H9 (cell line): ENCODE results near the gene DCAF6. TPM values are rescaled to one million over a fixed set of nuclear protein-coding genes. Genes with fewer than 3 reads are reported as not detected.

Experiments
- DNase-seq: peaks from one replicate; pipeline ENCODE4 v3.0.0-alpha.2; 2017
- H2AFZ ChIP-seq: one replicate; pipeline ENCODE4 v1.6.1; 2013; ENCODE audit warnings: mild to moderate bottlenecking, low read length, control low read depth, moderate library complexity
- H2AK5ac ChIP-seq: 2 replicates; pipeline ENCODE4 v1.6.1; 2013; ENCODE audit warnings: low read length, control low read depth, mixed read lengths; ENCODE audit not compliant: insufficient read length
- H2BK120ac ChIP-seq: one replicate; pipeline ENCODE4 v1.6.1; 2013; ENCODE audit warnings: low read depth, mild to moderate bottlenecking, low read length, control low read depth, inconsistent platforms; ENCODE audit not compliant: poor library complexity, severe bottlenecking
- H2BK12ac ChIP-seq: 2 replicates; pipeline ENCODE4 v1.6.1; 2013; ENCODE audit warnings: low read length, control low read depth, mixed read lengths, low read depth; ENCODE audit not compliant: insufficient read length
- H2BK15ac ChIP-seq: 2 replicates; pipeline ENCODE4 v1.6.1; 2013; ENCODE audit warnings: low read depth, low read length, control low read depth
- H2BK20ac ChIP-seq: one replicate; pipeline ENCODE4 v1.6.1; 2013; ENCODE audit warnings: low read depth, mild to moderate bottlenecking, low read length, control low read depth, inconsistent platforms; ENCODE audit not compliant: poor library complexity, severe bottlenecking
- H2BK5ac ChIP-seq: 2 replicates; pipeline ENCODE4 v1.6.1; 2013; ENCODE audit warnings: low read length, control low read depth, mixed read lengths; ENCODE audit not compliant: insufficient read length
- H3K14ac ChIP-seq: 2 replicates; pipeline ENCODE4 v1.6.1; 2013; ENCODE audit warnings: low read length, control low read depth; ENCODE audit not compliant: insufficient read depth
- H3K18ac ChIP-seq: 2 replicates; pipeline ENCODE4 v1.6.1; 2013; ENCODE audit warnings: low read depth, mild to moderate bottlenecking, mixed read lengths, low read length, control low read depth; ENCODE audit not compliant: insufficient read length
- H3K23ac ChIP-seq: 2 replicates; pipeline ENCODE4 v1.6.1; 2013; ENCODE audit warnings: low read length, control low read depth, mixed read lengths, low read depth; ENCODE audit not compliant: insufficient read length
- H3K23me2 ChIP-seq: 2 replicates; pipeline ENCODE4 v1.6.1; 2013; ENCODE audit warnings: low read depth, mild to moderate bottlenecking, mixed read lengths, low read length, control low read depth; ENCODE audit not compliant: insufficient read length, poor library complexity, severe bottlenecking
- H3K27ac ChIP-seq: 2 replicates; pipeline ENCODE4 v1.5.1; 2013; ENCODE audit warnings: low read length, control low read depth, mixed read lengths, low read depth; ENCODE audit not compliant: insufficient read length
- H3K27me3 ChIP-seq: 2 replicates; pipeline ENCODE4 v1.6.1; 2013; ENCODE audit warnings: low read length, control low read depth, inconsistent platforms; ENCODE audit not compliant: insufficient read depth
- H3K4ac ChIP-seq: 2 replicates; pipeline ENCODE4 v1.6.1; 2013; ENCODE audit warnings: low read depth, mild to moderate bottlenecking, control low read depth, inconsistent platforms, low read length, moderate library complexity
- H3K4me1 ChIP-seq: 2 replicates; pipeline ENCODE4 v1.6.1; 2013; ENCODE audit warnings: low read length, control low read depth, inconsistent platforms; ENCODE audit not compliant: insufficient read depth
- H3K4me2 ChIP-seq: 2 replicates; pipeline ENCODE4 v1.6.1; 2013; ENCODE audit warnings: low read length, control low read depth, mixed read lengths; ENCODE audit not compliant: insufficient read length, insufficient read depth
- H3K56ac ChIP-seq: 2 replicates; pipeline ENCODE4 v1.6.1; 2013; ENCODE audit warnings: low read depth, mild to moderate bottlenecking, mixed read lengths, low read length, control low read depth; ENCODE audit not compliant: insufficient read length
- H3K79me1 ChIP-seq: 2 replicates; pipeline ENCODE4 v1.6.1; 2013; ENCODE audit warnings: low read depth, mild to moderate bottlenecking, moderate library complexity, low read length, control low read depth, inconsistent platforms; ENCODE audit not compliant: insufficient read depth, poor library complexity, severe bottlenecking
- H3K79me2 ChIP-seq: 2 replicates; pipeline ENCODE4 v1.6.1; 2013; ENCODE audit warnings: low read length, control low read depth, inconsistent platforms; ENCODE audit not compliant: insufficient read depth
- H3K9ac ChIP-seq: 2 replicates; pipeline ENCODE4 v1.6.1; 2013; ENCODE audit warnings: low read length, control low read depth, mixed read lengths; ENCODE audit not compliant: insufficient read length; ENCODE audit errors: extremely low read depth
- H3K9me3 ChIP-seq: one replicate; pipeline ENCODE4 v1.6.1; 2013; ENCODE audit warnings: low read depth, low read length, inconsistent platforms; ENCODE audit not compliant: control insufficient read depth
- H3T11ph ChIP-seq: one replicate; pipeline ENCODE4 v1.6.1; 2013; ENCODE audit warnings: mild to moderate bottlenecking, low read length, control low read depth, inconsistent platforms
- H4K20me1 ChIP-seq: one replicate; pipeline ENCODE4 v1.6.1; 2013; ENCODE audit not compliant: control insufficient read depth, insufficient read length, insufficient read depth
- H4K5ac ChIP-seq: 2 replicates; pipeline ENCODE4 v1.6.1; 2013; ENCODE audit warnings: low read depth, mild to moderate bottlenecking, mixed read lengths, low read length, control low read depth; ENCODE audit not compliant: insufficient read length
- H4K8ac ChIP-seq: replicated peaks from 2 replicates; pipeline ENCODE4 v1.6.1; 2013; ENCODE audit warnings: low read length, control low read depth, mixed read lengths, low read depth; ENCODE audit not compliant: insufficient read length
- H4K91ac ChIP-seq: 2 replicates; pipeline ENCODE4 v1.6.1; 2013; ENCODE audit warnings: low read depth, mild to moderate bottlenecking, moderate library complexity, mixed read lengths, low read length, control low read depth; ENCODE audit not compliant: insufficient read length
- H3K27ac Mint-ChIP-seq, 3 experiments: 2 replicates in 2 of 3; 3 replicates in 1 of 3; pipeline ENCODE4 v1.8.0; 2020 to 2021; ENCODE audit warnings: mixed read lengths in 3 of 3, mild to moderate bottlenecking in 1 of 3, moderate library complexity in 1 of 3
- H3K27me3 Mint-ChIP-seq: 2 replicates; pipeline ENCODE4 v1.8.0; 2021; ENCODE audit warnings: low read depth, mild to moderate bottlenecking, moderate library complexity, mixed read lengths
- H3K36me3 Mint-ChIP-seq, 3 experiments: 2 replicates in 2 of 3; 3 replicates in 1 of 3; pipeline ENCODE4 v1.8.0; 2020 to 2021; ENCODE audit warnings: low read depth in 3 of 3, mixed read lengths in 3 of 3; ENCODE audit not compliant: insufficient read depth in 1 of 3
- H3K4me1 Mint-ChIP-seq, 2 experiments: 2 replicates each; pipeline ENCODE4 v1.8.0; 2020; ENCODE audit warnings: mixed read lengths in 2 of 2
- H3K4me3 Mint-ChIP-seq, 2 experiments: 2 replicates in 1 of 2; 3 replicates in 1 of 2; pipeline ENCODE4 v1.8.0; 2020 to 2021; ENCODE audit warnings: mild to moderate bottlenecking in 2 of 2, mixed read lengths in 2 of 2, moderate library complexity in 1 of 2
- H3K9me3 Mint-ChIP-seq, 2 experiments: 2 replicates in 1 of 2; 3 replicates in 1 of 2; pipeline ENCODE4 v1.8.0; 2020; ENCODE audit warnings: mild to moderate bottlenecking in 2 of 2, mixed read lengths in 2 of 2, moderate library complexity in 1 of 2
- WGBS: extraction: QIAGEN DNeasy Blood & Tissue Kit; methylation state at CpG from one replicate; pipeline ENCODE4 v1.1.7; 2013; ENCODE audit warnings: missing lambda C conversion rate, low lambda C conversion rate, mixed read lengths; ENCODE audit not compliant: insufficient read length; ENCODE audit errors: extremely low coverage; 5-methylcytosine and 5-hydroxymethylcytosine counted together
- total RNA-seq: library from RNA; stranded (reverse); gene quantifications from 2 replicates; pipeline ENCODE4 v1.2.1, GENCODE V29; 2021
- TF ChIP-seq, protein P1 (sequence below): fragments of 200-600 bp; sonication (generic); conservative IDR thresholded peaks from 3 replicates; pipeline ENCODE4 v1.8.0; 2021; ENCODE audit warnings: antibody characterized with exemption, mild to moderate bottlenecking

Gene DCAF6
- total RNA-seq, 1 experiment from 2014 or later, result 16.0 TPM

DNA sequence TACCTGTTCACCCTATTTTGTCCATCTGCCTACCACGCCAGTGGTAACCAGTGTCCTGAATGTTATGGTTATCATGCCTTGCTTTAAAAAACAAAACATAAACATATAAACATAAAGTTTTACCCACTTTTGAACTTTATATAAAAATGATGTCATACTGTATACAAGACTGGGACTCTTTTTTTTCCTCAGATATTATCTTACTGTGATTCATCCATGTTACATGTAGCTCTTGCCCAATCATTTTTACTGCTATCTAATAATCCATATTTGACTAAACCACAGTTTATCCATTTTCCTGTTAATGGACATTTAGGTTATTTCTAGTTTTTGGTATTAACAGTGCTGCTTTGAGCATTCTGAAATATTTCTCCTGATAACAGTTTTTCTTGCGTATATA is 121.4 kb downstream of the DCAF6 start:
- H3K4me1 Mint-ChIP-seq, result no peaks in the 10 kb centered on the region

More for the DNA sequence above, 121.4 kb downstream of the DCAF6 start:
- Histone ChIP-seq H3K27me3 (no peaks in the 10 kb centered on the region), H3K4me1 (no peaks in the 10 kb centered on the region), H3K79me1 (no peaks in the 10 kb centered on the region), H4K20me1 (no peaks in the 10 kb centered on the region), H3K18ac (no peak overlapping the region), H3K4ac (no peak overlapping the region), H4K8ac (no peak overlapping the region), H2BK120ac (no peak overlapping the region), H4K5ac (no peak overlapping the region), H2BK5ac (no peak overlapping the region), H3K9ac (no peak overlapping the region), H2BK12ac (no peak overlapping the region), H2AFZ (no peak overlapping the region), H3K56ac (no peak overlapping the region), H3K9me3 (no peaks in the 10 kb centered on the region), H3K4me2 (no peak overlapping the region), H3K79me2 (no peaks in the 10 kb centered on the region), H3T11ph (no peak overlapping the region), H3K14ac (no peak overlapping the region), H2AK5ac (no peak overlapping the region), H2BK15ac (no peak overlapping the region), H4K91ac (no peak overlapping the region), H3K23me2 (no peaks in the 10 kb centered on the region), H2BK20ac (no peak overlapping the region), H3K23ac (no peak overlapping the region), H3K27ac (no peak overlapping the region)
- Mint-ChIP-seq H3K36me3 (peaks cover 0 to 12% (median 6%) of the 10 kb centered on the region in 3 experiments; a peak in 4 of 7 replicates), H3K4me3 (no peak overlapping the region), H3K9me3 (peaks cover 0 to 4% of the 10 kb centered on the region in 2 experiments; a peak in 1 of 5 replicates), H3K27ac (no peak overlapping the region), H3K27me3 (no peaks in the 10 kb centered on the region)
- TF ChIP-seq, protein P1, sequence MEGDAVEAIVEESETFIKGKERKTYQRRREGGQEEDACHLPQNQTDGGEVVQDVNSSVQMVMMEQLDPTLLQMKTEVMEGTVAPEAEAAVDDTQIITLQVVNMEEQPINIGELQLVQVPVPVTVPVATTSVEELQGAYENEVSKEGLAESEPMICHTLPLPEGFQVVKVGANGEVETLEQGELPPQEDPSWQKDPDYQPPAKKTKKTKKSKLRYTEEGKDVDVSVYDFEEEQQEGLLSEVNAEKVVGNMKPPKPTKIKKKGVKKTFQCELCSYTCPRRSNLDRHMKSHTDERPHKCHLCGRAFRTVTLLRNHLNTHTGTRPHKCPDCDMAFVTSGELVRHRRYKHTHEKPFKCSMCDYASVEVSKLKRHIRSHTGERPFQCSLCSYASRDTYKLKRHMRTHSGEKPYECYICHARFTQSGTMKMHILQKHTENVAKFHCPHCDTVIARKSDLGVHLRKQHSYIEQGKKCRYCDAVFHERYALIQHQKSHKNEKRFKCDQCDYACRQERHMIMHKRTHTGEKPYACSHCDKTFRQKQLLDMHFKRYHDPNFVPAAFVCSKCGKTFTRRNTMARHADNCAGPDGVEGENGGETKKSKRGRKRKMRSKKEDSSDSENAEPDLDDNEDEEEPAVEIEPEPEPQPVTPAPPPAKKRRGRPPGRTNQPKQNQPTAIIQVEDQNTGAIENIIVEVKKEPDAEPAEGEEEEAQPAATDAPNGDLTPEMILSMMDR, result no peak
- no CpG with 5 or more reads among the region's 2 CpGs for WGBS
- no peak for DNase-seq
